NCI-H1417 (cell line): ENCODE results near the gene MEPE.
"Not testable (repeated sequence)": the region's sequence is repeated elsewhere in the genome, so short reads cannot be mapped to it uniquely, and the experiment has no call there.

Experiments used
- DNase-seq, 3 experiments: peaks; one replicate each; lab custom pipeline; 2025; lab: John Stamatoyannopoulos, UW

Gene MEPE

DNA sequence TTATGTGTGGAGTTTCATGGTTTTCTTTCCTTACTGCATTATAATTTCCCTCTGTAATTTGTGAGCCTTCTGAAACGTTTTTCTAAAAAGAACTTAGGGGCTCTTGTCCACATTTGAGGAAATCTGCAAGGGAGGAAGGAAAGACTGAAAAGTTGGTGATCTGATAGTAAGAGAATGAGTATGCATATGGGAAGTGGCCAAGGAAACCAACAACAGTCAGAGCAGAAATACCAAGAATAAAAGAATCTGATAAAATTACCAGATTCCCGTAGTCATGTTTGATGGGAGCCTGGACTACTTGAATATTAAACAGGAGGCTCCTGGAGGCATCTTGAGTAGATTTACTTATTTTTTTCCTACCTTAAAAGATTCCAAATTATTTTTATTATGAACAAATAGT lies 50.1 kb downstream of the MEPE start:
- no peak for DNase-seq

DNA sequence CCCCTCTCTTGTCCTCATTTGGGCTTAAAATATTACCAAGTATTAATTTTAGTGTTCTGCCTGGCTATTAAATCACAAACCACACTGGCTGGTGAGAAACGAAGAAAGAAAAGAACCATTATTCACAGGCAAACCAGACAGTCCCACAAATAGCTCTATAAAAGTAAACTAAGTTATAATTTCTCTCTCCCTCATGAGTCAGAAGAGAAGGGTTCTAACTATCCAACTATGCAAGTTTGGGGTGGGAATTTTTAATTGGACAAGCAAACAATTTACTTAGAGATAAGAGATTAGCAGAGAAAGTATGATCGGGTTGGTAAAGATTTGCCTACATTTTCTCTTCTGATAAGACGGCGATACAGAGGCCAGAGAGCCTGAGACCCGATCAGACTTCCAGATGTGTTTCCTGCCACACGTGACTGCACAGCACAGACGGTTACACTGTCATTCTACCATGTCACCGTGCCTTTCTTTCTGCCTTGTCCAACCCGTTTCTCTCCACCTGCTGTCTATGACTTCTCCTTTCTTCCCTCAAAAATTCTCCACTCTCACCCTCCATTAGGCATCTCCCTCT lies 52.3 kb downstream of the MEPE start:
- DNase-seq: no peak

DNA sequence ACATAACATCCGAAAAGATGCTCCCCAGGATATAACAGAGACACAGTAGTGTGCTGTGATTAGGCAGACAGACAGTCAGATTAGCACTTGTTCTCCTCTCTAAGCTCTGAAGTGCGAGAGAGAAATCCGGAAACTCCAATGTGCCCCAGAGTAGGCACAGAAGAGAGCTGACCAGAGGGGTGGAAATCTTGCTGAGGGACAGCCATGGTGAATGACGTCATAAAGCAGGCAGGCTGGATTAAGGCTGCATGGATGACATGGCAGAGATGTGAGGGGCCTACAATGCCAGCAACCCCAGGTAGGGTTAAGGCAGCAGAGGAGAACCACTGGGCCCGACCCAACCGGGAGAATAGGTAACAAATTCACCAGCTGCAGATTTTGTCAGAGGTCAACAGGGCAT lies 53.3 kb downstream of the MEPE start:
- no peak for DNase-seq

DNA sequence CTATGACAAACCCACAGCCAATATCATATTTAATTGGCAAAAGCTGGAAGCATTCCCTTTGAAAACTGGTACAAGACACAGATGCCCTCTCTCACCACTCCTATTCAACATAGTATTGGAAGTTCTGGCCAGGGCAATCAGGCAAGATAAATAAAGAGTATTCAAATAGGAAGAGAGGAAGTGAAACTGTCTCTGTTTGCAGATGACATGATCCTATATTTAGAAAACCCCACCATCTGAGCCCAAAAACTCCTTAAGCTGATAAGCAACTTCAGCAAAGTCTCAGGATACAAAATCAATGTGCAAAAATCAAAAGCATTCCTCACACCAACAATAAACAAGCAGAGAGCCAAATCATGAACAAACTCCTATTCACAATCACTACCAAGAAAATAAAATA lies 58.0 kb downstream of the MEPE start:
- DNase-seq: not testable (repeated sequence)

DNA sequence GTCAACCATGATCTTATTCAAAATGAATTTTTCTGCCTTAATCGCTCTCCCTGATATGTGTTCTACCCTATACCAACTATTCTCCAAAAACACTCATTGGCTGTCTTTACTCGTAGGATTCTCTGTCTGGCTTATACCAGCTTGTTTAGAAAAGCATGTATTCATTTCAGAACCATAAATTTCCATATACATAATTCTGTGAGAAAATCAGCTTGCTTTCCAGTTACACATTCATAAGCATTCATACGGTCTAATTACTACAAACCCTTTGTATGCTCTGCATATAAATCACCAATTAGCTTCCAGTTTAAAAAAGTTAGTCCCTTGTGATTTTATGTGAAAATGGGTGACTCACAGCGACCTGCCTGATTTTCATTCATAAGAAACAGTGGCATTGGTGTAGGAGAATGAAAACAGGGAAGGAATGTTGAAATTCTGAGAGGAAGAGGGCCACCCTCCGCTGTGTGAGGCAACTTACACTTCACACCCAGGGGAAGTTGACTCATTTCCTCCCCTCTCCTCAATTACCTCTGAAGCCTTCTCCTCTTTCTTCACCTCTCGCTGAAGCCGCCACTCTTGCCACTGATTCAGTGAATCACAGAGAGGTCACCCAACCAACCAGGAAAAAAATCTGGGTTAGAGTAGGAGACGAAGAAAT lies 63.3 kb downstream of the MEPE start:
- no peak for DNase-seq
